ENCODE measurements around the gene GPN2. TPM values are rescaled to one million over a fixed set of nuclear protein-coding genes. Genes with fewer than 3 reads are reported as not detected.

The GPN2 gene
- total and polyA plus RNA-seq, 9 of the 15 experiments (the other 6 are each of a cell fraction or from before 2014, with no cell fraction given), result 9.9 to 58.8 (median 20.4) TPM

DNA sequence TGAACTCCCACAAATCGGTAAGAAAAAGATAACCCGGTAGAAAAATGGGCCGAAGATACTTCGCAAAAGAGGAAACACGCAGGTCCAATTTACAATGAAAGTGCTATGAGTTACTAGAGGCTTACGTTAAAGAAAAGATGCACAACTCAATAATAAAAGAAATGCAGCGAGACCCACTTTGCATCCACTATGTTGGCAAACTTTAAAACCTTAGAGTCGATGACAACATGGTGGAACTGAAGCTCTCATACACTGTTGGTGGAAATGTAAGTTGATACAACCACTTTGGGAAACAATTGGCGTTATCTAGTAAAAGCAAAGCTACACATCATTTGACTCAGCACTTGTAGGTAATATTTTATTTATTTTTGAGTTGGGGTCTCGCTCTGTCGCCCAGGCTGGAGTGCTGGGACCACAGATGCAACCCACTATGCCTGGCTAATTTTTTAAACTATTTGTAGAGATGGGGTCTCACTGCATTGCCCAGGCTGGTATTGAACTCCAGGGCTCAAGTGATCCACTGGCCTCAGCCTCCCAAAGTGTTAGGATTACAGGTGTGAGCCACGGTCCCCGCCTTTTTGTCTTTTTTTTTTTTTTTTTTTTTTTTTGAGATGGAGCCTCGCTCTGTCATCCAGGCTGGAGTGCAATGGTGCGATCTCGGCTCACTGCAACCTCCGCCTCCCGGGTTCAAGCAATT lies 10.9 kb upstream of the GPN2 start:
- H3K4me3 ChIP-seq, result peak overlapping the region; percentile 91
- H3K4me2 ChIP-seq (ENCODE audit: insufficient read depth, low read length), result peak overlapping the region; percentile 91
- ATAC-seq, result peak; percentile 8; the same call in 2 of the 3 replicates
- peaks cover 9 to 18% of the 10 kb centered on the region in 2 experiments; a peak in 4 of 5 replicates for H3K4me1 ChIP-seq (replicated peaks in 1 of 2; ENCODE audit: control insufficient read depth in 2 of 2, insufficient read depth in 2 of 2, low read length in 2 of 2)
- no peak for DNase-seq (ENCODE audit: extremely low read depth in 1 of 4, low spot score in 3 of 4)
- no peaks in the 10 kb centered on the region for H3K9me3 ChIP-seq (replicated peaks; ENCODE audit: control insufficient read depth, insufficient read depth, low read depth, low read length)
- FAIRE-seq, result no peak
- no peaks in the 10 kb centered on the region; a peak in 1 of 5 replicates for H3K27me3 ChIP-seq (ENCODE audit: control insufficient read depth in 2 of 2, insufficient read depth in 2 of 2, low read length in 2 of 2)
- ChIA-PET POLR2A (interaction anchor here (0.6 to 5.8 kb wide), 15 partner anchors 8 to 401 kb away, joined by 3 to 110 read pairs (median 4); partner anchors contain the start of genes GPN2, NR0B2 and RPS6KA1), CTCF (ENCODE audit: low intra/inter-chr PET ratio) (interaction anchor here (0.6 kb wide), 1 partner anchor 11 kb away, joined by 4 read pairs; the partner anchor contains the start of gene GPN2)
- no peaks in the 10 kb centered on the region for H3K9me1 ChIP-seq (ENCODE audit: control insufficient read depth, insufficient read depth, low read length)
- peaks cover 35% of the 10 kb centered on the region for H3K79me2 ChIP-seq (ENCODE audit: control insufficient read depth, insufficient read depth, low read length)
- peaks cover 22% of the 10 kb centered on the region for H3K36me3 ChIP-seq (ENCODE audit: control insufficient read depth, insufficient read depth, low read length)
- H3K27ac ChIP-seq (ENCODE audit: extremely low read depth, low read depth, low read length), result peak overlapping the region; percentile 81
- intact Hi-C loops (cut with micrococcal nuclease), result loop anchor here (1.0 kb wide), 1 partner anchor 11 kb away; the partner anchor contains the start of gene GPN2
- TSS peak; percentile 95 for BruUV-seq (replicated peaks)
- peak overlapping the region; percentile 94 for H2AFZ ChIP-seq (ENCODE audit: low read depth, low read length)
- peak overlapping the region; percentile 88 to 97 for H3K9ac ChIP-seq (ENCODE audit: insufficient read depth in 1 of 2, low read depth in 2 of 2, low read length in 2 of 2)
- in situ Hi-C loops (cut with MboI), result no loop called here
- 22% methylated on average over 13 of the region's 18 CpGs for WGBS (ENCODE audit: insufficient coverage, low coverage, missing lambda C conversion rate)
- H4K20me1 ChIP-seq (replicated peaks; ENCODE audit: control insufficient read depth, insufficient read depth, low read length), result no peaks in the 10 kb centered on the region
- TF ChIP-seq ZNF41 (CRISPR knock-in tag; conservative IDR thresholded peaks at IDR 0.05), result no peak
- 0 out of 2 replicates have a peak, but pooled peaks have one; percentile 11 for TF ChIP-seq GABPA (tag; conservative IDR thresholded peaks at IDR 0.05; ENCODE audit: low read depth)
- TF ChIP-seq MECOM (CRISPR knock-in tag; IDR thresholded peaks at IDR 0.05), result peak; percentile 43
- TF ChIP-seq, protein P1, sequence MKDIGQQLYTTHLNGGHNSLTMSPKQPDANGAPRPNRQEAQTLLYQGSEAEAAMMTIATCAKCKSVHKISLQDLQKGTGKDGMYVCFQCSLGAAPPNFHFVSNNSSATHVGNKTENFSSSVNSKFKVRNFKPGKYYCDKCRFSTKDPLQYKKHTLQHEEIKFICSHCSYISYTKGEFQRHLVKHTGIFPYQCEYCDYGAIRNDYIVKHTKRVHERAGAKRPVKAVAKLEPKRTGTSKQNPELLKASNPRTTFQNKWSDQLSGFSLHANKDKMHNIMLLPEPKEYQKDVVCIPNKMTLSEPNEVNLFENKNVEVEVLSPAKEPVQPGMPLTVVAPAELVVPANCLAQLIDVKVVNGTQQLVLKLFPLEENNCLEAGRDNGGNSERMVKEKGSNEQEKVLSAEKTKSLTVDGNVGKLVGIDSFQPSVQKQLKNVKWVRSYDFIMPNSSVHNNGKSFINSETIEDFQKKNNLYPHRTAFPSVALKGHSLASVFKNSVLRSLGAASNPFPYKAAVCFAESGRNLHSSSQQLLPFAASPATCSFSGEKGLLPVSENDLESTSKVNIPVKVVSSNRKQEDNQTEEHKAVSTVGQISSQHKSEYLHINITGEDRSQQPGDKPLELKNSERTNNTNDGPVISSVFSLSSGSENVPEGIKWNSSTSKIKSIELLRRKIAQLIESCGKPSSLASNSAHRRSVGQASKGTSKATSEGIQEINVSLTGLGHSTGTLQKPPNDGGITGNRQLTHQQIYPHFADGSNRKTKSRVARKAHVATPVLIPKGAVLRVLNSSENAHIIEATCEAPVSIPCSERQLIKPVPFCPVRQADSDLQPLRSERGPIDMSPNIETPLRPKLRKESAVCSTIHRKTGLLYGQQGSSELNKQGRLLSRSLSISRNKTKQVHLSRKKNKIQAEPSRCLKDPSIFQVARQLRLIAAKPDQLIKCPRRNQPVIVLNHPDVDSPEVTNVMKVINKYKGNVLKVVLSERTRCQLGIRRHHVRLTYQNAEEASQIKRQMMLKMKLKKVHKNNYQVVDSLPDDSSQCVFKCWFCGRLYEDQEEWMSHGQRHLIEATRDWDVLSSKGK (CRISPR knock-in tag; IDR thresholded peaks at IDR 0.05), result 0 out of 2 replicates have a peak, but pooled peaks have one; percentile 28
- peak; percentile 36; the same call in 1 of the 2 replicates for TF ChIP-seq PYGO2 (tag; IDR thresholded peaks at IDR 0.05)
- no peak for TF ChIP-seq NR1H2 (CRISPR knock-in tag; IDR thresholded peaks at IDR 0.05)
- TF ChIP-seq, protein P2, sequence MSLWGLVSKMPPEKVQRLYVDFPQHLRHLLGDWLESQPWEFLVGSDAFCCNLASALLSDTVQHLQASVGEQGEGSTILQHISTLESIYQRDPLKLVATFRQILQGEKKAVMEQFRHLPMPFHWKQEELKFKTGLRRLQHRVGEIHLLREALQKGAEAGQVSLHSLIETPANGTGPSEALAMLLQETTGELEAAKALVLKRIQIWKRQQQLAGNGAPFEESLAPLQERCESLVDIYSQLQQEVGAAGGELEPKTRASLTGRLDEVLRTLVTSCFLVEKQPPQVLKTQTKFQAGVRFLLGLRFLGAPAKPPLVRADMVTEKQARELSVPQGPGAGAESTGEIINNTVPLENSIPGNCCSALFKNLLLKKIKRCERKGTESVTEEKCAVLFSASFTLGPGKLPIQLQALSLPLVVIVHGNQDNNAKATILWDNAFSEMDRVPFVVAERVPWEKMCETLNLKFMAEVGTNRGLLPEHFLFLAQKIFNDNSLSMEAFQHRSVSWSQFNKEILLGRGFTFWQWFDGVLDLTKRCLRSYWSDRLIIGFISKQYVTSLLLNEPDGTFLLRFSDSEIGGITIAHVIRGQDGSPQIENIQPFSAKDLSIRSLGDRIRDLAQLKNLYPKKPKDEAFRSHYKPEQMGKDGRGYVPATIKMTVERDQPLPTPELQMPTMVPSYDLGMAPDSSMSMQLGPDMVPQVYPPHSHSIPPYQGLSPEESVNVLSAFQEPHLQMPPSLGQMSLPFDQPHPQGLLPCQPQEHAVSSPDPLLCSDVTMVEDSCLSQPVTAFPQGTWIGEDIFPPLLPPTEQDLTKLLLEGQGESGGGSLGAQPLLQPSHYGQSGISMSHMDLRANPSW (CRISPR knock-in tag; IDR thresholded peaks at IDR 0.05), result peak; percentile 18; the same call in 1 of the 2 replicates
- 0 out of 2 replicates have a peak, but pooled peaks have one; percentile 21 for TF ChIP-seq GATAD2B (IDR thresholded peaks at IDR 0.05; ENCODE audit: borderline replicate concordance)
- peak; percentile 23; the same call in 1 of the 2 replicates for TF ChIP-seq KLF6 (CRISPR knock-in tag; IDR thresholded peaks at IDR 0.05; ENCODE audit: borderline replicate concordance)
- TF ChIP-seq ZNF551 (CRISPR knock-in tag; IDR thresholded peaks at IDR 0.05), result peak; percentile 75; the same call in 1 of the 2 replicates

Measured in K562 (cell line).